HEK293 (cell line): Measurements from ENCODE around the gene PLS1.
A peak's percentile ranks its signal among the peaks of the same experiment; 100 is the strongest.

ENCODE experiments used
- CTCF ChIA-PET: fragments of 350-600 bp; formaldehyde crosslinking; extraction: SDS; loops from one replicate; lab custom pipeline; 2021; ENCODE audit warnings: antibody characterized with exemption; lab: Yijun Ruan, JAX
- POLR2A ChIA-PET: fragments of 300-600 bp; formaldehyde crosslinking; extraction: SDS; loops from one replicate; lab custom pipeline; 2020; ENCODE audit warnings: antibody characterized with exemption, inconsistent platforms; lab: Yijun Ruan, JAX
- H3K27ac ChIP-seq: fragments of 200-500 bp; sonication (Bioruptor generic); 2 replicates; pipeline ENCODE4 v1.5.1; 2014; ENCODE audit warnings: low read depth, low read length, control low read depth, inconsistent platforms; ENCODE audit errors: extremely low read depth
- H3K36me3 ChIP-seq, 2 experiments: fragments of 200-500 bp in 1 of 2; sonication (Bioruptor generic) in 1 of 2; 1 replicate in 1 of 2; 2 replicates in 1 of 2; pipeline ENCODE4 v1.5.1; 2014 to 2017; ENCODE audit warnings: inconsistent platforms in 2 of 2, low read length in 2 of 2; ENCODE audit not compliant: control insufficient read depth in 2 of 2, insufficient read depth in 1 of 2
- H3K4me1 ChIP-seq: fragments of 200-500 bp; sonication (Bioruptor generic); 2 replicates; pipeline ENCODE4 v1.5.1; 2014; ENCODE audit warnings: mild to moderate bottlenecking, low read length, inconsistent platforms; ENCODE audit not compliant: control insufficient read depth, insufficient read depth
- H3K4me3 ChIP-seq: 2 replicates; pipeline ENCODE4 v1.5.1; 2011; ENCODE audit warnings: low read depth, mild to moderate bottlenecking, control low read depth, low read length, moderate library complexity
- H3K9me3 ChIP-seq: fragments of 200-500 bp; sonication (Bioruptor generic); 2 replicates; pipeline ENCODE4 v1.5.1; 2014; ENCODE audit warnings: low read depth, low read length, inconsistent platforms; ENCODE audit not compliant: control insufficient read depth, insufficient read depth
- GLIS1 ChIP-seq: fragments of 450-650 bp; formaldehyde crosslinking; IDR thresholded peaks from 2 replicates; pipeline ENCODE4 v1.5.1; 2016; ENCODE audit warnings: missing biosample characterization, missing genetic modification characterization
- HOXC10 ChIP-seq: sonication (generic); formaldehyde crosslinking; IDR thresholded peaks from 2 replicates; pipeline ENCODE4 v1.8.1; 2023; ENCODE audit warnings: mild to moderate bottlenecking, missing genetic modification reagents
- KLF16 ChIP-seq: fragments of 450-650 bp; formaldehyde crosslinking; IDR thresholded peaks from 2 replicates; pipeline ENCODE4 v1.5.1; 2017; ENCODE audit warnings: missing biosample characterization, missing genetic modification characterization
- ZBTB8A ChIP-seq: fragments of 450-650 bp; formaldehyde crosslinking; IDR thresholded peaks from 2 replicates; pipeline ENCODE4 v1.5.1; 2016; ENCODE audit warnings: missing biosample characterization, missing genetic modification characterization
- ZFP41 ChIP-seq: fragments of 450-650 bp; formaldehyde crosslinking; IDR thresholded peaks from 2 replicates; pipeline ENCODE4 v1.5.1; 2016; ENCODE audit warnings: missing biosample characterization, missing genetic modification characterization, borderline replicate concordance
- ZNF248 ChIP-seq: fragments of 450-650 bp; formaldehyde crosslinking; IDR thresholded peaks from 2 replicates; pipeline ENCODE4 v1.5.1; 2017; ENCODE audit warnings: missing biosample characterization, missing genetic modification characterization
- ZNF423 ChIP-seq: fragments of 450-650 bp; formaldehyde crosslinking; IDR thresholded peaks from 2 replicates; pipeline ENCODE4 v1.5.1; 2016; ENCODE audit warnings: missing biosample characterization, missing genetic modification characterization
- ZNF514 ChIP-seq: fragments of 450-650 bp; formaldehyde crosslinking; IDR thresholded peaks from 2 replicates; pipeline ENCODE4 v1.5.1; 2016; ENCODE audit warnings: missing biosample characterization, missing genetic modification characterization
- ZNF660 ChIP-seq: fragments of 450-650 bp; IDR thresholded peaks from 2 replicates; pipeline ENCODE4 v1.5.1; 2018; ENCODE audit warnings: missing biosample characterization, mild to moderate bottlenecking, missing genetic modification characterization
- ZNF777 ChIP-seq: fragments of 450-650 bp; formaldehyde crosslinking; IDR thresholded peaks from 2 replicates; pipeline ENCODE4 v1.5.1; 2017; ENCODE audit warnings: missing biosample characterization, missing genetic modification characterization, borderline replicate concordance
- ZSCAN23 ChIP-seq: fragments of 450-650 bp; formaldehyde crosslinking; IDR thresholded peaks from 2 replicates; pipeline ENCODE4 v1.5.1; 2016; ENCODE audit warnings: missing biosample characterization, missing genetic modification characterization
- TF ChIP-seq, protein P1 (sequence below): sonication (generic); formaldehyde crosslinking; IDR thresholded peaks from 2 replicates; pipeline ENCODE4 v1.8.1; 2022; ENCODE audit warnings: mild to moderate bottlenecking, moderate library complexity, missing genetic modification reagents
- TF ChIP-seq, protein P2 (sequence below): fragments of 450-650 bp; formaldehyde crosslinking; IDR thresholded peaks from 2 replicates; pipeline ENCODE4 v1.5.1; 2016; ENCODE audit warnings: missing biosample characterization, missing genetic modification characterization
- TF ChIP-seq, protein P3 (sequence below): fragments of 450-650 bp; formaldehyde crosslinking; IDR thresholded peaks from 2 replicates; pipeline ENCODE4 v1.5.1; 2017; ENCODE audit warnings: missing biosample characterization, missing genetic modification characterization
- TF ChIP-seq, protein P4 (sequence below): fragments of 450-650 bp; IDR thresholded peaks from 2 replicates; pipeline ENCODE4 v1.5.1; 2018; ENCODE audit warnings: missing biosample characterization, mild to moderate bottlenecking, missing genetic modification characterization
- TF ChIP-seq, protein P5 (sequence below): fragments of 450-650 bp; formaldehyde crosslinking; IDR thresholded peaks from 2 replicates; pipeline ENCODE4 v1.5.1; 2016; ENCODE audit warnings: missing biosample characterization, missing genetic modification characterization

PLS1 gene

DNA sequence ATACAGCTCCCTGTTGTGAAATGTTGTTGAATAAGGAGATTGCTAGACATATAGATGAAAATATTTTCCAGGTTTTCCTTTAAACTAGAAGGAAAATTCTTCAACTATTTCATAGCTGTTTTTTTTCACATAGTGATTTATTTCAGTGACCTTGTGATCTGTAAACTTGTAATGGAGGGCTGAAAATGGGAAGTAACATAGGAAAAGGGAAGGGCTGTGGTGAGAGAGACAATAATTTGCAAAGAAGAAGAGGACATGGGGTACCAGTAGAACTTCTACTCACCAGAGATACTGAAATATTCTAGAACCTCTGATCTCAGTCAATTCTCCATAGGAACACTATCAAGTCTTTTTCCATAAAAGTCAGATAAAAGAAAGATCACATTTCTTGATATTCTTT lies 60.4 kb downstream of the PLS1 start:
- Histone ChIP-seq H3K4me1 (no peaks in the 10 kb centered on the region; the same call in 1 of the 2 replicates), H3K36me3 (no peaks in the 10 kb centered on the region), H3K9me3 (no peaks in the 10 kb centered on the region), H3K4me3 (no peak overlapping the region), H3K27ac (no peak overlapping the region)
- ChIA-PET POLR2A (no interaction called here), CTCF (no interaction called here)
- no peak for TF ChIP-seq KLF16
- TF ChIP-seq ZNF660 (tag by site-specific recombination), result no peak
- TF ChIP-seq ZFP41, result no peak
- TF ChIP-seq ZNF777 (tag by site-specific recombination), result no peak
- no peak for TF ChIP-seq ZNF514
- TF ChIP-seq, protein P1, sequence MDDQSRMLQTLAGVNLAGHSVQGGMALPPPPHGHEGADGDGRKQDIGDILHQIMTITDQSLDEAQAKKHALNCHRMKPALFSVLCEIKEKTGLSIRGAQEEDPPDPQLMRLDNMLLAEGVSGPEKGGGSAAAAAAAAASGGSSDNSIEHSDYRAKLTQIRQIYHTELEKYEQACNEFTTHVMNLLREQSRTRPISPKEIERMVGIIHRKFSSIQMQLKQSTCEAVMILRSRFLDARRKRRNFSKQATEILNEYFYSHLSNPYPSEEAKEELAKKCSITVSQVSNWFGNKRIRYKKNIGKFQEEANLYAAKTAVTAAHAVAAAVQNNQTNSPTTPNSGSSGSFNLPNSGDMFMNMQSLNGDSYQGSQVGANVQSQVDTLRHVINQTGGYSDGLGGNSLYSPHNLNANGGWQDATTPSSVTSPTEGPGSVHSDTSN (CRISPR knock-in tag), result no peak
- no peak for TF ChIP-seq HOXC10 (CRISPR knock-in tag)
- TF ChIP-seq, protein P2, sequence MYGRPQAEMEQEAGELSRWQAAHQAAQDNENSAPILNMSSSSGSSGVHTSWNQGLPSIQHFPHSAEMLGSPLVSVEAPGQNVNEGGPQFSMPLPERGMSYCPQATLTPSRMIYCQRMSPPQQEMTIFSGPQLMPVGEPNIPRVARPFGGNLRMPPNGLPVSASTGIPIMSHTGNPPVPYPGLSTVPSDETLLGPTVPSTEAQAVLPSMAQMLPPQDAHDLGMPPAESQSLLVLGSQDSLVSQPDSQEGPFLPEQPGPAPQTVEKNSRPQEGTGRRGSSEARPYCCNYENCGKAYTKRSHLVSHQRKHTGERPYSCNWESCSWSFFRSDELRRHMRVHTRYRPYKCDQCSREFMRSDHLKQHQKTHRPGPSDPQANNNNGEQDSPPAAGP (tag by site-specific recombination), result no peak
- TF ChIP-seq ZSCAN23 (tag by site-specific recombination), result no peak
- TF ChIP-seq, protein P3, sequence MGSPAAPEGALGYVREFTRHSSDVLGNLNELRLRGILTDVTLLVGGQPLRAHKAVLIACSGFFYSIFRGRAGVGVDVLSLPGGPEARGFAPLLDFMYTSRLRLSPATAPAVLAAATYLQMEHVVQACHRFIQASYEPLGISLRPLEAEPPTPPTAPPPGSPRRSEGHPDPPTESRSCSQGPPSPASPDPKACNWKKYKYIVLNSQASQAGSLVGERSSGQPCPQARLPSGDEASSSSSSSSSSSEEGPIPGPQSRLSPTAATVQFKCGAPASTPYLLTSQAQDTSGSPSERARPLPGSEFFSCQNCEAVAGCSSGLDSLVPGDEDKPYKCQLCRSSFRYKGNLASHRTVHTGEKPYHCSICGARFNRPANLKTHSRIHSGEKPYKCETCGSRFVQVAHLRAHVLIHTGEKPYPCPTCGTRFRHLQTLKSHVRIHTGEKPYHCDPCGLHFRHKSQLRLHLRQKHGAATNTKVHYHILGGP (tag by site-specific recombination), result no peak
- TF ChIP-seq, protein P4, sequence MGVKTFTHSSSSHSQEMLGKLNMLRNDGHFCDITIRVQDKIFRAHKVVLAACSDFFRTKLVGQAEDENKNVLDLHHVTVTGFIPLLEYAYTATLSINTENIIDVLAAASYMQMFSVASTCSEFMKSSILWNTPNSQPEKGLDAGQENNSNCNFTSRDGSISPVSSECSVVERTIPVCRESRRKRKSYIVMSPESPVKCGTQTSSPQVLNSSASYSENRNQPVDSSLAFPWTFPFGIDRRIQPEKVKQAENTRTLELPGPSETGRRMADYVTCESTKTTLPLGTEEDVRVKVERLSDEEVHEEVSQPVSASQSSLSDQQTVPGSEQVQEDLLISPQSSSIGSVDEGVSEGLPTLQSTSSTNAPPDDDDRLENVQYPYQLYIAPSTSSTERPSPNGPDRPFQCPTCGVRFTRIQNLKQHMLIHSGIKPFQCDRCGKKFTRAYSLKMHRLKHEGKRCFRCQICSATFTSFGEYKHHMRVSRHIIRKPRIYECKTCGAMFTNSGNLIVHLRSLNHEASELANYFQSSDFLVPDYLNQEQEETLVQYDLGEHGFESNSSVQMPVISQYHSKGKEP (tag by site-specific recombination), result no peak
- no peak for TF ChIP-seq ZNF423 (tag by site-specific recombination)

DNA sequence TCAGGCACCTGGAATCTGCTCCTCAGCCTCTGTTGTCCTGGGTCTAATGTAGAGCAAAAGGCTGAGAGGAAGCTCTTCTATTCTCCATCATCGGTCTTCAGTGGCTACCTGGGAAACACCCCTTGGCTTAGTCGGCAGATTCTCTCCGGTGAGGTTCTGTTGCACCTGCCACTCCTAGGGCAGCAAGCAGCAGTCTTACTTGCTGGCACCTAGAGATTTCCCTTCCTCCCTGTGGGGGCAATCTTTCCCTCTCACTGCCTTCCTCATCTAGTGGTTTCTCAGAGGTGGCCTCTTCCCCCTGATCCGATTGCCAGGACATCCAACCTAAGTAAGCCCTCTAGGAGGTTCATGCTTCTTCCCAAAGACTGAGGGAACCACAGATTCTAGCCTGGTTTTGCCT lies 60.8 kb downstream of the PLS1 start:
- no peak overlapping the region for H3K27ac ChIP-seq
- H3K9me3 ChIP-seq, result no peaks in the 10 kb centered on the region
- TF ChIP-seq GLIS1 (tag by site-specific recombination), result peak; percentile 83
- TF ChIP-seq, protein P5, sequence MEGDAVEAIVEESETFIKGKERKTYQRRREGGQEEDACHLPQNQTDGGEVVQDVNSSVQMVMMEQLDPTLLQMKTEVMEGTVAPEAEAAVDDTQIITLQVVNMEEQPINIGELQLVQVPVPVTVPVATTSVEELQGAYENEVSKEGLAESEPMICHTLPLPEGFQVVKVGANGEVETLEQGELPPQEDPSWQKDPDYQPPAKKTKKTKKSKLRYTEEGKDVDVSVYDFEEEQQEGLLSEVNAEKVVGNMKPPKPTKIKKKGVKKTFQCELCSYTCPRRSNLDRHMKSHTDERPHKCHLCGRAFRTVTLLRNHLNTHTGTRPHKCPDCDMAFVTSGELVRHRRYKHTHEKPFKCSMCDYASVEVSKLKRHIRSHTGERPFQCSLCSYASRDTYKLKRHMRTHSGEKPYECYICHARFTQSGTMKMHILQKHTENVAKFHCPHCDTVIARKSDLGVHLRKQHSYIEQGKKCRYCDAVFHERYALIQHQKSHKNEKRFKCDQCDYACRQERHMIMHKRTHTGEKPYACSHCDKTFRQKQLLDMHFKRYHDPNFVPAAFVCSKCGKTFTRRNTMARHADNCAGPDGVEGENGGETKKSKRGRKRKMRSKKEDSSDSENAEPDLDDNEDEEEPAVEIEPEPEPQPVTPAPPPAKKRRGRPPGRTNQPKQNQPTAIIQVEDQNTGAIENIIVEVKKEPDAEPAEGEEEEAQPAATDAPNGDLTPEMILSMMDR (tag by site-specific recombination), result peak; percentile 38
- TF ChIP-seq ZBTB8A (tag by site-specific recombination), result no peak
- no peaks in the 10 kb centered on the region; the same call in 1 of the 2 replicates for H3K4me1 ChIP-seq
- no peak overlapping the region for H3K4me3 ChIP-seq
- no peaks in the 10 kb centered on the region for H3K36me3 ChIP-seq
- ChIA-PET POLR2A (no interaction called here), CTCF (no interaction called here)

DNA sequence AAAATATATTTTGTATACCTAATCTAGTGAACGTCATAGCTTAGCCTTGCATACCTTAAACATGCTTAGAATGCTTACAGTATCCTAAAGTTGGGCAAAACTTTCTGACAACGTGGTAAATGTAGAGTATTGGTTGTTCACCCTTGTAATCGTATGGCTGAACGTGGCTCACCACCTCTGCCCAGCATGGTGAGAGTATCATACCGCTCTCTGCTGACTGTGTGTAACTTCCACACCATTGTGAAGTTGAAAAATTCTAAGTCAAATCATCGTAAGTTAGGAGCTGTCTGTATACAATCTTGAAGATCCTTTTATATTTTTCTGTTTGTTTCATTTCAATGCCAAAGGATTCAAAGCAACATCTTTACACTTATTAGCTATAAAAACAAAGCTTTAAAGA lies 64.2 kb downstream of the PLS1 start:
- Histone ChIP-seq H3K4me1 (no peaks in the 10 kb centered on the region; the same call in 1 of the 2 replicates), H3K36me3 (no peaks in the 10 kb centered on the region), H3K9me3 (no peaks in the 10 kb centered on the region), H3K4me3 (no peak overlapping the region), H3K27ac (no peak overlapping the region)
- POLR2A ChIA-PET, result no interaction called here
- no peak for TF ChIP-seq ZNF248 (tag by site-specific recombination)
- CTCF ChIA-PET, result no interaction called here
